IPS-15b (cell line): ENCODE data around the gene CYB5A.

ENCODE experiments used
- H3K27me3 ChIP-seq: one replicate; pipeline ENCODE4 v1.6.1; 2013; ENCODE audit warnings: low read length; ENCODE audit not compliant: control insufficient read depth, insufficient read depth
- H3K36me3 ChIP-seq: one replicate; pipeline ENCODE4 v1.6.1; 2013; ENCODE audit warnings: low read length; ENCODE audit not compliant: control insufficient read depth, insufficient read depth
- H3K4me1 ChIP-seq: one replicate; pipeline ENCODE4 v1.6.1; 2013; ENCODE audit warnings: mild to moderate bottlenecking, low read length; ENCODE audit not compliant: control insufficient read depth, insufficient read depth
- H3K4me3 ChIP-seq: one replicate; pipeline ENCODE4 v1.5.1; 2013; ENCODE audit warnings: low read depth, low read length
- H3K9ac ChIP-seq: one replicate; pipeline ENCODE4 v1.6.1; 2013; ENCODE audit warnings: low read depth, mild to moderate bottlenecking, low read length
- H3K9me3 ChIP-seq: one replicate; pipeline ENCODE4 v1.6.1; 2013; ENCODE audit warnings: mild to moderate bottlenecking, low read length; ENCODE audit not compliant: control insufficient read depth, insufficient read depth

CYB5A gene

GRCh38 chr18:74271635-74272034, 20.1 kb downstream of the CYB5A start:
- H3K27me3 ChIP-seq: no peaks in the 10 kb centered on the region
- no peaks in the 10 kb centered on the region for H3K36me3 ChIP-seq
- no peak overlapping the region for H3K9ac ChIP-seq
- H3K9me3 ChIP-seq: no peaks in the 10 kb centered on the region
- no peaks in the 10 kb centered on the region for H3K4me1 ChIP-seq
- H3K4me3 ChIP-seq: no peak overlapping the region

- Histone ChIP-seq H3K27me3 (no peaks in the 10 kb centered on the region), H3K9ac (no peak overlapping the region), H3K4me3 (no peak overlapping the region), H3K9me3 (no peaks in the 10 kb centered on the region), H3K4me1 (no peaks in the 10 kb centered on the region), H3K36me3 (no peaks in the 10 kb centered on the region)
These were observed 22.7 kb downstream of the CYB5A start for GRCh38 chr18:74268933-74269620.

GRCh38 chr18:74268175-74268574, 23.6 kb downstream of the CYB5A start:
- Histone ChIP-seq H3K36me3 (no peaks in the 10 kb centered on the region), H3K9ac (no peak overlapping the region), H3K4me1 (no peaks in the 10 kb centered on the region), H3K9me3 (no peaks in the 10 kb centered on the region), H3K4me3 (no peak overlapping the region), H3K27me3 (no peaks in the 10 kb centered on the region)

DNA sequence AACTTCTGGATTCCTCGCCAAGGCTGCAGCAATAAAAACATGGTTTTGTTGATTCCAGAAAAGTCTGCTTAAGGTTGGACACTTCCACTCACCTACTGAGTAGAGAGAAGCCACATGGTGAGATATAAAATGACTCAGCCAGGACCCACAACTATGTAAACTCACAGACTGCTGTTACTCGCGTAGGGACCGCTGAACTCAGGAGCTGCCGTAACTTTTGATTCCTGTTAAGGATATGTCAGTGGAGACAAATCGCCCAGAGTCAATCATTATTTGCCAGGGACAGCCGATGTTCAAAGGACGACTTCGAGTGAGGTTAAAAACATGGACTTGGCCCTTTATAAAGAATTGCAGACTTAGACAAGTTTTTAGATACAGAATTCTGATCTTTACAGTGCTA, 25.6 kb downstream of the CYB5A start:
- Histone ChIP-seq H3K27me3 (no peaks in the 10 kb centered on the region), H3K4me1 (no peaks in the 10 kb centered on the region), H3K4me3 (no peak overlapping the region), H3K9ac (no peak overlapping the region), H3K36me3 (no peaks in the 10 kb centered on the region), H3K9me3 (no peaks in the 10 kb centered on the region)

GRCh38 chr18:74265546-74266098, 26.1 kb downstream of the CYB5A start:
- Histone ChIP-seq H3K36me3 (no peaks in the 10 kb centered on the region), H3K27me3 (no peaks in the 10 kb centered on the region), H3K4me1 (no peaks in the 10 kb centered on the region), H3K9me3 (no peaks in the 10 kb centered on the region), H3K9ac (no peak overlapping the region), H3K4me3 (no peak overlapping the region)

- no peaks in the 10 kb centered on the region for H3K27me3 ChIP-seq
- no peaks in the 10 kb centered on the region for H3K4me1 ChIP-seq
- no peak overlapping the region for H3K4me3 ChIP-seq
- H3K36me3 ChIP-seq: no peaks in the 10 kb centered on the region
- no peaks in the 10 kb centered on the region for H3K9me3 ChIP-seq
- no peak overlapping the region for H3K9ac ChIP-seq
These were observed 27.3 kb downstream of the CYB5A start for GRCh38 chr18:74264303-74265020.

DNA sequence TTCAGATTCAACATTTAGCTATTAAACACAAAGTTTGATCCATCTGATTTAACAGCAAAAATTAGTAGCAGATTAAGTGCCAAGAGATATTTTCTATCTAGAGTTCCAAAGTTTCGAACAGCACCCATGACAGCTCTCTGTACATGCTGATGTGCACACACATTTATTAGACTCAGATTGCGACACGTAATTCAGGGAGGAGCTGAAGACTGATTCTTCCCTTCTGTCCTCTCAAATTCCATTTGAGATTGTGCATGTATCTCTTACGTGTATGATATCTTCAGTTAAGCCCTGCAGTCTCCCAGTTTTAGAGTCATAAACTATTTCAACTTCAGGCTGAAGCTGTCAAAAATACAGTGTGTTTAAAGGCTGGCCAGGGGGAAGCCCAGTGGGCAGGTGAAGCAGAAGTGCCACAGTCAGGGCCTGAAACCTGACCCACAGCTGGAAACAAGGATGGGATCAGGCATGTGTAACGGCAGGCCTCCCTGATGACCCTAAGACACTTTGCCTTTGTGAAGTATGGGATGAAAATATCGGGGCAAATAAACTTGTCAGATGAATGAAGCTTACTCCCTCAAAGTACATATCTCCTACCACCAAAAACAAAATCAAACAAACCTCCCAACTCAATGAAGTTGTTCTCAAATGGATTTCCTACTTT, 30.6 kb downstream of the CYB5A start:
- Histone ChIP-seq H3K36me3 (peaks cover 4% of the 10 kb centered on the region), H3K4me3 (no peak overlapping the region), H3K9ac (no peak overlapping the region), H3K9me3 (no peaks in the 10 kb centered on the region), H3K4me1 (peaks cover 8% of the 10 kb centered on the region), H3K27me3 (no peaks in the 10 kb centered on the region)

- Histone ChIP-seq H3K27me3 (no peaks in the 10 kb centered on the region), H3K4me1 (peaks cover 8% of the 10 kb centered on the region), H3K9ac (no peak overlapping the region), H3K9me3 (no peaks in the 10 kb centered on the region), H3K4me3 (no peak overlapping the region), H3K36me3 (peaks cover 4% of the 10 kb centered on the region)
These were observed 32.4 kb downstream of the CYB5A start for GRCh38 chr18:74259347-74259746.

DNA sequence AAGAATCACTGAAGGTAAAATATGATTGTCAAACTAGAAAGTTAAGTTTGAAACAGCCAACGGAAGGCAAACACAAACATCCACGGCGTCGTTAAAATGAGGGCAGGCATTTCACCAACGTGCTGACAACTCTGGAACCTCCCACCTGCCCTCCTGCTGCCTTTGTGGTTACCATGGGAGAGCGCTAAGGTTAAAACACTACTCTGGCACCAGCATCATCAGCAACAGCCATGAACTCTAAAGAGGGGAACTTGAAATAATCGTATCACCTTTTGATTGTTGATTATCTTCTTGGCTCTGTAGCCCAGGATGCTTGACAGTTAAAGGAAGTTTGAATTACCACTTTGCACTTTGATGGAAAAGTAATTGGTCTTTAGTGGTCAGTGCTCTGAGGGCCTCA, 34.7 kb downstream of the CYB5A start:
- no peak overlapping the region for H3K4me3 ChIP-seq
- peaks cover 8% of the 10 kb centered on the region for H3K4me1 ChIP-seq
- no peaks in the 10 kb centered on the region for H3K9me3 ChIP-seq
- no peak overlapping the region for H3K9ac ChIP-seq
- no peaks in the 10 kb centered on the region for H3K27me3 ChIP-seq
- H3K36me3 ChIP-seq: peaks cover 4% of the 10 kb centered on the region

GRCh38 chr18:74256190-74256589, 35.6 kb downstream of the CYB5A start:
- Histone ChIP-seq H3K9ac (no peak overlapping the region), H3K27me3 (no peaks in the 10 kb centered on the region), H3K4me3 (no peak overlapping the region), H3K4me1 (peaks cover 8% of the 10 kb centered on the region), H3K9me3 (no peaks in the 10 kb centered on the region), H3K36me3 (peaks cover 4% of the 10 kb centered on the region)

GRCh38 chr18:74255131-74255616, 36.6 kb downstream of the CYB5A start:
- Histone ChIP-seq H3K9ac (no peak overlapping the region), H3K4me3 (no peak overlapping the region), H3K36me3 (peaks cover 4% of the 10 kb centered on the region), H3K27me3 (no peaks in the 10 kb centered on the region), H3K9me3 (no peaks in the 10 kb centered on the region), H3K4me1 (peaks cover 8% of the 10 kb centered on the region)
